ENCODE measurements around the gene MAP3K5.

Gene MAP3K5

DNA sequence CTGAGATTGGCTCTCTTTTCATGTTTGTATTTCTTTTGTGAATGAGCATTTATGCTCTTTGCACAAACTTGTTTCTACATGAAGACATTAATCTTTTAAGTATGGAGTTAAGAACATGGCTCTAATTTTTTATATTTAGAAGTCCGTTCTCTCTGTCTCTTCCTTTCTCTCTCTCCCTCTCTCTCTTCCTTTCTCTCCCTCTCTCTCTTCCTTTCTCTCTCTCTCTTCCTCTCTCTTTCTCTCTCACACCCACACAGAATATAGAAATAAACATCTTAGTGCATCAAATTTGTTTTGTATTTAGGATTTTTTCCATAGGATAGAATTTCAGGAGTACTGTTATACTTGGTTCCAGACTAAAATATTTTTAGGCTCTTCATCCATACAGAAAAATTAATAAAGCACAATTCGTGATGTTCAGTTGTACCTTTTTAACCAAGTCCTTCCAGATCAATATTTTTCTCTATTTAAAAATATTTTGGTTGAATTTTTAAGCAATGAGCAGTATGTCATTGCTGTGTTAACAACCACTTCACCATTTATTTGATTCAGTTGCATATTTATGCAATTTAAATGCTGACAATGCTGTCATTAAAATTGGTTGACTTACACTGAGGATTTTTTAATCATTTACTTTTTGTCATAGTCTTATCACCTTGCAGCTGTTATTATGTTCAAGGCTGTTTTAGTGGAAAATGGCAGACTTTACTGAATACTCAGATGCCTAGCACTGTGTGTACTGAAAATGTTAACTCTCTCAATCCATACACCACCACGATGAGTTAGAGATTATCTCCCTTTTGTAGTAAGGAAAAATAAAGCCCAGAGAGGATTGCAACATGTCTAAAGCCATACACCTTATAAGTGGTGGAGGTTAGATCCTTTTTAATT lies 129.7 kb downstream of the MAP3K5 start:
- no peak overlapping the region for H3K4me3 ChIP-seq (ENCODE audit: low read depth, low read length)
- no peak for DNase-seq (ENCODE audit: low read depth)
- TF ChIP-seq CTCF (IDR thresholded peaks at IDR 0.05; ENCODE audit: control insufficient read depth, extremely low read depth, insufficient read depth): no peak

- no peak overlapping the region for H3K4me3 ChIP-seq (ENCODE audit: low read depth, low read length)
- no peak for TF ChIP-seq CTCF (IDR thresholded peaks at IDR 0.05; ENCODE audit: control insufficient read depth, extremely low read depth, insufficient read depth)
- DNase-seq (ENCODE audit: low read depth): no peak
These were observed 131.6 kb downstream of the MAP3K5 start for GRCh38 chr6:136660727-136661126.

GRCh38 chr6:136659991-136660499 lies 132.2 kb downstream of the MAP3K5 start:
- H3K4me3 ChIP-seq (ENCODE audit: low read depth, low read length): no peak overlapping the region
- DNase-seq (ENCODE audit: low read depth): no peak
- TF ChIP-seq CTCF (IDR thresholded peaks at IDR 0.05; ENCODE audit: control insufficient read depth, extremely low read depth, insufficient read depth): no peak

DNA sequence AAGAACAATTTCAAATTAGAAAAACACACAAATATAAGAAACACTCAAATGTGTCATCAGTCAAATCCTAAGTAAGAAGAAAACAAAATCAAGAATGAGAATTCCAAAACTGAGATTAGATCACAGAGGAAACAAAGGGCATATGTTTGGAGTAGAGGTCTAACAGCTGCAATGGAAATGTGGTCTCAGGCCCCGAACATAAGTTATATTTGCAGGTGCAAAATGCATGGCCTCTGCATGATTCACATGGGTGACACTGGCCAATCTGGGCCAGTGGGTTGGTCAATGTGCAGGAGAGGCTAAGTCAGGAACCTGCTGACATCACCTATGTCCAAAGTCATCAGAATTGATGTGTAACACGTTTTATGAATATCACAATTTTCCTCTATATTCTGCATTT lies 133.6 kb downstream of the MAP3K5 start:
- no peak for DNase-seq (ENCODE audit: low read depth)
- H3K4me3 ChIP-seq (ENCODE audit: low read depth, low read length): no peak overlapping the region
- no peak for TF ChIP-seq CTCF (IDR thresholded peaks at IDR 0.05; ENCODE audit: control insufficient read depth, extremely low read depth, insufficient read depth)

DNA sequence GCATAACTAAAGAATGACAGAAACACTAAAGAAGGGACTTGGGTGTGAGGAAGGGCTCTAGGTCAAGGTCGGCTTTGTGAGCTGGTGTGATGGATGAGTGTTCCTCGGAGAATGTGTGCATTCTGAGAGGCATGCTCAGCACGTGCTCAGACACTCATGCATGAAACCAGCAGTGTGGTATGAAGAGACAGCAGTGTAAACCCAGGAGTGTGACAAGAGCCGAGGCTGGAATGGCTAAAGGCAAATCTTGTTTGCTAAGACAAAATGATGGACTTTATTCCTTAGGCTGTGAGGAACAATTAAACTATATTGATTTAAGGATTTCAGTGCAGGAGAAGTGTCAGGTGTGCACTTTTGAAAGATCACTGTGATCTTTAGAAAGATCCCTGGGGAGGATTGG lies 134.6 kb downstream of the MAP3K5 start:
- H3K4me3 ChIP-seq (ENCODE audit: low read depth, low read length): no peak overlapping the region
- DNase-seq (ENCODE audit: low read depth): no peak
- TF ChIP-seq CTCF (IDR thresholded peaks at IDR 0.05; ENCODE audit: control insufficient read depth, extremely low read depth, insufficient read depth): no peak

DNA sequence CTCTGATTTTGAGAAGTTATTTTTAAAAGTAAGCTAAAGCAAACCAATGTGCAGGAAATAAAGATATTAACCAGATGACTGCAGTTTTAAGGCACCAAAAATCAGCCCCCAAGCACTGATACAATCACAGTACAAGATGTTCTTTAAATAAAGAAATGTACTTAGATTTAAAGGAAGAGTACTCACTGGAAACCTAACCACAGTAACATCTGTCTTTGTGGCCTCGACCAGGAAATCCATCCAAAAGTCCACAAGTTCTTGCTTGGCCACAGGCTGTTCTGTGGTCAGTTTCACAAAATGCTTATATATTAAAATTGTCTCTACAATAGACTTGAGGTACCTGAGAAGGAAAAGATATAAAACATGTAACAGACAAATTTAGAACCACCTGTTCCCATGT lies 136.2 kb downstream of the MAP3K5 start:
- no peak for DNase-seq (ENCODE audit: low read depth)
- TF ChIP-seq CTCF (IDR thresholded peaks at IDR 0.05; ENCODE audit: control insufficient read depth, extremely low read depth, insufficient read depth): no peak
- no peak overlapping the region for H3K4me3 ChIP-seq (ENCODE audit: low read depth, low read length)

Data from LNCaP clone FGC (cell line).